ENCODE data around the gene PSMA7. TPM values are rescaled to one million over a fixed set of nuclear protein-coding genes. Genes with fewer than 3 reads are reported as not detected.

Gene PSMA7
- total RNA-seq, 1 experiment from 2014 or later: 514 TPM

- BruUV-seq (replicated peaks): no TSS peak
- no peaks in the 10 kb centered on the region for H3K27me3 Mint-ChIP-seq (ENCODE audit: unreplicated experiment)
- intact Hi-C loops (cut with micrococcal nuclease; ENCODE audit: unreplicated experiment): no loop called here
- no peak overlapping the region for H3K27ac Mint-ChIP-seq (ENCODE audit: unreplicated experiment)
- no peaks in the 10 kb centered on the region for H3K9me3 Mint-ChIP-seq (ENCODE audit: low read depth, unreplicated experiment)
- TF ChIP-seq CTCF (IDR thresholded peaks at IDR 0.05; ENCODE audit: unreplicated experiment): no peak
- H3K4me1 Mint-ChIP-seq (ENCODE audit: low read depth, unreplicated experiment): peaks cover 24% of the 10 kb centered on the region
- CTCF ChIA-PET: interaction anchor here (0.7 kb wide), 1 partner anchor 277 kb away, joined by 3 read pairs; no protein-coding TSS in a partner anchor
- DNase-seq: no peak
- H3K36me3 Mint-ChIP-seq (ENCODE audit: insufficient read depth, unreplicated experiment): peaks cover 53% of the 10 kb centered on the region
- H3K4me3 Mint-ChIP-seq (ENCODE audit: low read depth, unreplicated experiment): no peak overlapping the region
Observed at GRCh38 chr20:62147528-62147927, 4.3 kb upstream of the PSMA7 start.

GRCh38 chr20:62147125-62147524 lies 3.9 kb upstream of the PSMA7 start:
- H3K27ac Mint-ChIP-seq (ENCODE audit: unreplicated experiment): no peak overlapping the region
- CTCF ChIA-PET: interaction anchor here (0.7 kb wide), 1 partner anchor 276 kb away, joined by 3 read pairs; no protein-coding TSS in a partner anchor
- peaks cover 53% of the 10 kb centered on the region for H3K36me3 Mint-ChIP-seq (ENCODE audit: insufficient read depth, unreplicated experiment)
- TF ChIP-seq CTCF (IDR thresholded peaks at IDR 0.05; ENCODE audit: unreplicated experiment): no peak
- peaks cover 24% of the 10 kb centered on the region for H3K4me1 Mint-ChIP-seq (ENCODE audit: low read depth, unreplicated experiment)
- no peak overlapping the region for H3K4me3 Mint-ChIP-seq (ENCODE audit: low read depth, unreplicated experiment)
- H3K27me3 Mint-ChIP-seq (ENCODE audit: unreplicated experiment): no peaks in the 10 kb centered on the region
- intact Hi-C loops (cut with micrococcal nuclease; ENCODE audit: unreplicated experiment): no loop called here
- no TSS peak for BruUV-seq (replicated peaks)
- H3K9me3 Mint-ChIP-seq (ENCODE audit: low read depth, unreplicated experiment): no peaks in the 10 kb centered on the region
- DNase-seq: no peak

GRCh38 chr20:62146019-62146755 lies 3.0 kb upstream of the PSMA7 start:
- Mint-ChIP-seq H3K9me3 (ENCODE audit: low read depth, unreplicated experiment) (no peaks in the 10 kb centered on the region), H3K27ac (ENCODE audit: unreplicated experiment) (no peak overlapping the region), H3K27me3 (ENCODE audit: unreplicated experiment) (no peaks in the 10 kb centered on the region), H3K4me3 (ENCODE audit: low read depth, unreplicated experiment) (no peak overlapping the region), H3K36me3 (ENCODE audit: insufficient read depth, unreplicated experiment) (peaks cover 57% of the 10 kb centered on the region), H3K4me1 (ENCODE audit: low read depth, unreplicated experiment) (peaks cover 34% of the 10 kb centered on the region)
- DNase-seq: no peak
- CTCF ChIA-PET: no interaction called here
- no peak for TF ChIP-seq CTCF (IDR thresholded peaks at IDR 0.05; ENCODE audit: unreplicated experiment)
- intact Hi-C loops (cut with micrococcal nuclease; ENCODE audit: unreplicated experiment): no loop called here
- no TSS peak for BruUV-seq (replicated peaks)

- no peak overlapping the region for H3K4me3 Mint-ChIP-seq (ENCODE audit: low read depth, unreplicated experiment)
- intact Hi-C loops (cut with micrococcal nuclease; ENCODE audit: unreplicated experiment): no loop called here
- no peak for DNase-seq
- CTCF ChIA-PET: no interaction called here
- H3K9me3 Mint-ChIP-seq (ENCODE audit: low read depth, unreplicated experiment): no peaks in the 10 kb centered on the region
- H3K4me1 Mint-ChIP-seq (ENCODE audit: low read depth, unreplicated experiment): peaks cover 39% of the 10 kb centered on the region
- peaks cover 63% of the 10 kb centered on the region for H3K36me3 Mint-ChIP-seq (ENCODE audit: insufficient read depth, unreplicated experiment)
- no peaks in the 10 kb centered on the region for H3K27me3 Mint-ChIP-seq (ENCODE audit: unreplicated experiment)
- TF ChIP-seq CTCF (IDR thresholded peaks at IDR 0.05; ENCODE audit: unreplicated experiment): no peak
- no peak overlapping the region for H3K27ac Mint-ChIP-seq (ENCODE audit: unreplicated experiment)
- BruUV-seq (replicated peaks): no TSS peak
Observed at GRCh38 chr20:62145688-62146018, 2.5 kb upstream of the PSMA7 start.

All from Calu3 (cell line).